Glutamatergic neuron (in vitro differentiated cells): ENCODE results near the gene GOLGA1. TPM values are rescaled to one million over a fixed set of nuclear protein-coding genes. Genes with fewer than 3 reads are reported as not detected.

Experiments used
- DNase-seq: peaks from one replicate; pipeline ENCODE4 v3.0.0; 2022
- H3K27ac Mint-ChIP-seq: one replicate; pipeline ENCODE4 v1.8.0; 2020; ENCODE audit warnings: mild to moderate bottlenecking, mixed read lengths, inconsistent platforms; ENCODE audit not compliant: unreplicated experiment
- H3K27me3 Mint-ChIP-seq: one replicate; pipeline ENCODE4 v1.8.0; 2020; ENCODE audit warnings: mild to moderate bottlenecking, moderate library complexity, mixed read lengths, inconsistent platforms; ENCODE audit not compliant: unreplicated experiment
- H3K36me3 Mint-ChIP-seq: one replicate; pipeline ENCODE4 v1.8.0; 2020; ENCODE audit warnings: mild to moderate bottlenecking, mixed read lengths, inconsistent platforms; ENCODE audit not compliant: unreplicated experiment
- H3K4me1 Mint-ChIP-seq: one replicate; pipeline ENCODE4 v1.8.0; 2020; ENCODE audit warnings: mild to moderate bottlenecking, low read depth, mixed read lengths, inconsistent platforms; ENCODE audit not compliant: unreplicated experiment
- H3K4me3 Mint-ChIP-seq: one replicate; pipeline ENCODE4 v1.8.0; 2020; ENCODE audit warnings: mild to moderate bottlenecking, mixed read lengths, inconsistent platforms; ENCODE audit not compliant: unreplicated experiment
- H3K9me3 Mint-ChIP-seq: one replicate; pipeline ENCODE4 v1.8.0; 2020; ENCODE audit warnings: mild to moderate bottlenecking, moderate library complexity, mixed read lengths, inconsistent platforms; ENCODE audit not compliant: unreplicated experiment
- total RNA-seq: library from RNA; stranded (reverse); fragmentation: NEBNext Ultra II Directional; extraction: Animal tissue kit (Norgen Biotek cat#: 25700); gene quantifications from one replicate; pipeline ENCODE4 v1.2.1, GENCODE V29; 2021; ENCODE audit not compliant: unreplicated experiment
- TF ChIP-seq, protein P1 (sequence below): fragments of 200-600 bp; sonication (generic); IDR thresholded peaks from one replicate; pipeline ENCODE4 v1.5.0; 2021; ENCODE audit not compliant: partially characterized antibody, unreplicated experiment

The GOLGA1 gene
- total RNA-seq, 1 donor from 2014 or later, result 18.3 TPM

DNA sequence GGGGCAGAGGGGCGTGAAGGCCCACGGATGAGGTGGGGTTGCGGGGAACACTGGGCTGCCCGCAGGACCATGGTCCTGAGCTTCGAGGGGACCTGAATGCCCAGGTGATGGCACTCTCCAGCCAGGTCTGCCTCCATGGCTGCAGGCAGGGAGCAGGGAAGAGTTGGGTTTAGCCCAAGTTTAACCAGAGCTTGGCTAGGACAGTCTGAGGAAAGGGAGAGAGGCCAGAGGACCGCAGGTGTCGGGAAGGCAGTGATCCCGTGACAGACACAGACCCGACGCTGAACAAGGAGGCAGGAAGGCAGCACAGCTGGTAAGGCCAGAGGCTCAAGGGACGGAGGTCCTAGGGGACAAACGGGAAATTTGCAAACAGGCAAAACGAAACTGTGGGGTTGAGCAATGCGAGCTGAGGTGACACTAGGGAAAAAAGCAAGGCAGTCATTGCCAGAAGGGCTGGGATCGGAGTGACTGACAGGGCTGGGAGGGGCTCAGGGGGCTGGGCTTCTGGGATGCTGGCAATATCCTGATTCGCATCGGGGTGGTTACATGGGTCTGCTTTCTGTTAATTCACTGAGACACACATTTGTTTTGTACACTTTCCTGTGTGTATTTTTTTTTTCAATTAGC is 53.9 kb downstream of the GOLGA1 start:
- TF ChIP-seq, protein P1, sequence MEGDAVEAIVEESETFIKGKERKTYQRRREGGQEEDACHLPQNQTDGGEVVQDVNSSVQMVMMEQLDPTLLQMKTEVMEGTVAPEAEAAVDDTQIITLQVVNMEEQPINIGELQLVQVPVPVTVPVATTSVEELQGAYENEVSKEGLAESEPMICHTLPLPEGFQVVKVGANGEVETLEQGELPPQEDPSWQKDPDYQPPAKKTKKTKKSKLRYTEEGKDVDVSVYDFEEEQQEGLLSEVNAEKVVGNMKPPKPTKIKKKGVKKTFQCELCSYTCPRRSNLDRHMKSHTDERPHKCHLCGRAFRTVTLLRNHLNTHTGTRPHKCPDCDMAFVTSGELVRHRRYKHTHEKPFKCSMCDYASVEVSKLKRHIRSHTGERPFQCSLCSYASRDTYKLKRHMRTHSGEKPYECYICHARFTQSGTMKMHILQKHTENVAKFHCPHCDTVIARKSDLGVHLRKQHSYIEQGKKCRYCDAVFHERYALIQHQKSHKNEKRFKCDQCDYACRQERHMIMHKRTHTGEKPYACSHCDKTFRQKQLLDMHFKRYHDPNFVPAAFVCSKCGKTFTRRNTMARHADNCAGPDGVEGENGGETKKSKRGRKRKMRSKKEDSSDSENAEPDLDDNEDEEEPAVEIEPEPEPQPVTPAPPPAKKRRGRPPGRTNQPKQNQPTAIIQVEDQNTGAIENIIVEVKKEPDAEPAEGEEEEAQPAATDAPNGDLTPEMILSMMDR, result no peak
- H3K27me3 Mint-ChIP-seq, result peaks cover 7% of the 10 kb centered on the region
- H3K27ac Mint-ChIP-seq, result no peak overlapping the region
- H3K4me3 Mint-ChIP-seq, result no peak overlapping the region
- H3K4me1 Mint-ChIP-seq, result peaks cover 8% of the 10 kb centered on the region
- peaks cover 3% of the 10 kb centered on the region for H3K9me3 Mint-ChIP-seq
- peaks cover 5% of the 10 kb centered on the region for H3K36me3 Mint-ChIP-seq
- DNase-seq, result no peak

DNA sequence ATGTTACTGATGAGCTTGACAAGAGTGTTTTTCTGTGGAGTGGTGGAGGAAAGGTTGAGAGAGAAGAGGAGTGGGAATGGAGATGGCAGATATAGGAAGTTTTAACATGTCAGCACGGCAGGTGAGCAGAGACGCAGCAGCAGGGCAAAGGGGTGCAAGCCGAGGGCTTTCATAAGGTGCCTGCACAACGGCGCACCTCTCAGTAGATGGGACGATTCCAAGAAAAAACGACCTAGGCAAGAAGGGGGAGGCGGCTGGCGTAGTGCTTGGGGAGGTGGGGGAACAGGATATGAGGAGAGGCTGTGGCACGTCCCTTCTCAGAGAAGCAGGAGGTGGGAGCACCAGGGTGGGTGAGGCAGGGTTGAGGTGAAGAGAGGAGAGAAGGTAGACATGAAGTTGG is 54.4 kb downstream of the GOLGA1 start:
- Mint-ChIP-seq H3K9me3 (peaks cover 3% of the 10 kb centered on the region), H3K27ac (no peak overlapping the region), H3K4me3 (no peak overlapping the region), H3K27me3 (peaks cover 7% of the 10 kb centered on the region), H3K4me1 (peaks cover 11% of the 10 kb centered on the region), H3K36me3 (peaks cover 5% of the 10 kb centered on the region)
- TF ChIP-seq, protein P1, result no peak
- no peak for DNase-seq

DNA sequence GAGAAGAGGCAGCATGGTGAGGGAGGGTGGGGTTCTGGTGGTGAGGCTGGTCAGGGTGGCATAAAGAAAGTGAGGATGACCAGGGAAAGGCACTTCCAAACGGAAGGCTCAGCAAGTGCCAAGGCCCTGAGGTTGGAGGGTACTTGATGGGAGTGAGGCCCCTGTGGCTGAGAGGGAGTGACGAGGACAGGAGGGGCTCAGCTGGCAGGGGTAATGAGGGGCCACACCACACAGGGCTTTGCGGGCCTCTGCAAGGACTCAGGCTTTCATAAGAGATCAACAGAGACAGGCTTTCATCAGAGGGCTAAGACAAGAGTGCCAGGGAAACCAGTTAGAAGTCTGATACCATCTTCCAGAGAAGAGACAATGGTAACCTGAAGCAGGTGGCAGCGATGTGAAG is 55.3 kb downstream of the GOLGA1 start:
- Mint-ChIP-seq H3K27me3 (peaks cover 5% of the 10 kb centered on the region), H3K27ac (no peak overlapping the region), H3K4me3 (no peak overlapping the region), H3K9me3 (peaks cover 3% of the 10 kb centered on the region), H3K36me3 (peaks cover 2% of the 10 kb centered on the region), H3K4me1 (peaks cover 11% of the 10 kb centered on the region)
- DNase-seq, result no peak
- TF ChIP-seq, protein P1, result no peak

DNA sequence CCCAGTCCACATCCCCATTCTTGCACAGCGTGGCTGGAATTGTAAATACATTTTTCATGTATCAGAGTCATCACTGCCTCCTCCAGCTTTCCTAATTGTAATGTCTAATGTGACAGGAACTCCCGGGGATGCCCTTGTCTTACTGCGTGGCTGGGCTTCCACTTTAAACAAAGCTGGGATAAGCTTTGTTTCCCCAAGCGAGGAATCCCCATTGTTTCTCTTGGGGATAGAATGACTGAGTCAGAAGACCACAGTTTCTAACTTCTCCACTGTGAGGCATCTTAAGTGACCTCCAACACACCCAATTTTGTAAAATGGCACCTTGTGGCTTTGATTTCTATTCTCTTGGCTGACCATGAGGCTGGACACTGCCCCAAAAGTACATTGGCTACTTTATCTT is 56.5 kb downstream of the GOLGA1 start:
- Mint-ChIP-seq H3K27me3 (peaks cover 5% of the 10 kb centered on the region), H3K4me3 (no peak overlapping the region), H3K4me1 (peaks cover 12% of the 10 kb centered on the region), H3K27ac (no peak overlapping the region), H3K36me3 (no peaks in the 10 kb centered on the region), H3K9me3 (peaks cover 3% of the 10 kb centered on the region)
- TF ChIP-seq, protein P1, result no peak
- DNase-seq, result no peak

DNA sequence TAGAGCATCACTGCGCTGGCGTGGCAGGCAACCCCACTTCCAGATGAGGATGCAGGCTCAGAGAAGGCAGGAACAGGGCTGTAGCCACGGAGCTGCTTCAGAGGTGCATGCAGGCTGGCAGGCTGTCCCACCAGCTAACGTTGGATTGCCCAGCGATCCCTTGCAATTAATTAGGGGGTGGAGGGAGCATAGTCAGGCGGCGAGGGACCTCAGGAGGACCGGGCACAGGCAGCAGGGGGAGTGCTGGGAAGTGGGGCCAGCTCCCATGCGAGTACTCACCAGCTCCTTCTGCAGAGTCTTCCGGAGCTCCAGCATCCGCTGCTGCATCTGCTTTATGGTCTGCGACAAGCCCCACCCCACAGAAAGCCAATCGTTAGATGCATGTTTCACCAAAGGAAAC is 58.7 kb downstream of the GOLGA1 start:
- no peak overlapping the region for H3K27ac Mint-ChIP-seq
- peaks cover 5% of the 10 kb centered on the region for H3K27me3 Mint-ChIP-seq
- no peak for DNase-seq
- no peaks in the 10 kb centered on the region for H3K36me3 Mint-ChIP-seq
- H3K9me3 Mint-ChIP-seq, result peaks cover 3% of the 10 kb centered on the region
- TF ChIP-seq, protein P1, result no peak
- peaks cover 12% of the 10 kb centered on the region for H3K4me1 Mint-ChIP-seq
- H3K4me3 Mint-ChIP-seq, result no peak overlapping the region
